ENCODE measurements around the gene GPC4. TPM values are rescaled to one million over a fixed set of nuclear protein-coding genes. Genes with fewer than 3 reads are reported as not detected.

GPC4 gene
- total RNA-seq, 2 donors from 2014 or later = 17.3 to 19.2 TPM

- intact Hi-C loops (cut with DNase I) = loop anchor here in 1 of 2 donors (10.0 kb wide), 1 partner anchor 80 kb away; no protein-coding TSS in a partner anchor
- no peak for DNase-seq (ENCODE audit: low spot score)
Measured at GRCh38 chrX:133414406-133415275, 648 bp downstream of the GPC4 start.

GRCh38 chrX:133413218-133413925 lies 1.9 kb downstream of the GPC4 start:
- intact Hi-C loops (cut with DNase I) = loop anchor here in 1 of 2 donors (10.0 kb wide), 1 partner anchor 79 kb away; no protein-coding TSS in a partner anchor
- no peak for DNase-seq (ENCODE audit: low spot score)

- intact Hi-C loops (cut with DNase I) = loop anchor here in 1 of 2 donors (10.0 kb wide), 1 partner anchor 78 kb away; no protein-coding TSS in a partner anchor
Measured at GRCh38 chrX:133412665-133413064, 2.6 kb downstream of the GPC4 start.

GRCh38 chrX:133412246-133412645 lies 3.0 kb downstream of the GPC4 start:
- no peak for DNase-seq (ENCODE audit: low spot score)
- intact Hi-C loops (cut with DNase I) = loop anchor here in 1 of 2 donors (10.0 kb wide), 1 partner anchor 77 kb away; no protein-coding TSS in a partner anchor

More at GRCh38 chrX:133412665-133413064, 2.6 kb downstream of the GPC4 start:
- no peak for DNase-seq (ENCODE audit: low spot score)

GRCh38 chrX:133410550-133410949 lies 4.7 kb downstream of the GPC4 start:
- intact Hi-C loops (cut with DNase I) = loop anchor here in 1 of 2 donors (10.0 kb wide), 1 partner anchor 76 kb away; no protein-coding TSS in a partner anchor
- DNase-seq (ENCODE audit: low spot score) = no peak

- intact Hi-C loops (cut with DNase I) = no loop called here
- DNase-seq (ENCODE audit: low spot score) = no peak
Measured at GRCh38 chrX:133405498-133406185, 9.6 kb downstream of the GPC4 start.

- no peak for DNase-seq (ENCODE audit: low spot score)
- intact Hi-C loops (cut with DNase I) = no loop called here
Measured at GRCh38 chrX:133403984-133404383, 11.3 kb downstream of the GPC4 start.

GRCh38 chrX:133402830-133403625 lies 12.3 kb downstream of the GPC4 start:
- intact Hi-C loops (cut with DNase I) = no loop called here
- DNase-seq (ENCODE audit: low spot score) = no peak

- intact Hi-C loops (cut with DNase I) = no loop called here
- DNase-seq (ENCODE audit: low spot score) = no peak
Measured at GRCh38 chrX:133402042-133402453, 13.2 kb downstream of the GPC4 start.

- no peak for DNase-seq (ENCODE audit: low spot score)
- intact Hi-C loops (cut with DNase I) = no loop called here
Measured at GRCh38 chrX:133401536-133401935, 13.8 kb downstream of the GPC4 start.

- intact Hi-C loops (cut with DNase I) = no loop called here
Measured at GRCh38 chrX:133399411-133399810, 15.9 kb downstream of the GPC4 start.

GRCh38 chrX:133394765-133395164 lies 20.5 kb downstream of the GPC4 start:
- intact Hi-C loops (cut with DNase I) = no loop called here
- DNase-seq (ENCODE audit: low spot score) = no peak

More at GRCh38 chrX:133399411-133399810, 15.9 kb downstream of the GPC4 start:
- no peak for DNase-seq (ENCODE audit: low spot score)

GRCh38 chrX:133392671-133393070 lies 22.6 kb downstream of the GPC4 start:
- intact Hi-C loops (cut with DNase I) = no loop called here
- DNase-seq (ENCODE audit: low spot score) = no peak

- no peak for DNase-seq (ENCODE audit: low spot score)
- intact Hi-C loops (cut with DNase I) = no loop called here
Measured at GRCh38 chrX:133391111-133391510, 24.2 kb downstream of the GPC4 start.

- intact Hi-C loops (cut with DNase I) = no loop called here
Measured at GRCh38 chrX:133390676-133391075, 24.6 kb downstream of the GPC4 start.

GRCh38 chrX:133389975-133390374 lies 25.3 kb downstream of the GPC4 start:
- DNase-seq (ENCODE audit: low spot score) = no peak
- intact Hi-C loops (cut with DNase I) = no loop called here

More at GRCh38 chrX:133390676-133391075, 24.6 kb downstream of the GPC4 start:
- DNase-seq (ENCODE audit: low spot score) = no peak

GRCh38 chrX:133384454-133384853 lies 30.8 kb downstream of the GPC4 start:
- no peak for DNase-seq (ENCODE audit: low spot score)
- intact Hi-C loops (cut with DNase I) = no loop called here

GRCh38 chrX:133380711-133381619 lies 34.3 kb downstream of the GPC4 start:
- intact Hi-C loops (cut with DNase I) = no loop called here

More at GRCh38 chrX:133380711-133381619, 34.3 kb downstream of the GPC4 start:
- DNase-seq (ENCODE audit: low spot score) = no peak
